HG03064 (cell line): ENCODE data around the gene FGA.

Experiments
- ATAC-seq: cut with Tn5 transposase; IDR thresholded peaks from one replicate; pipeline ENCODE4 v1.9.1; 2021; ENCODE audit warnings: low read depth; ENCODE audit not compliant: unreplicated experiment

FGA gene

DNA sequence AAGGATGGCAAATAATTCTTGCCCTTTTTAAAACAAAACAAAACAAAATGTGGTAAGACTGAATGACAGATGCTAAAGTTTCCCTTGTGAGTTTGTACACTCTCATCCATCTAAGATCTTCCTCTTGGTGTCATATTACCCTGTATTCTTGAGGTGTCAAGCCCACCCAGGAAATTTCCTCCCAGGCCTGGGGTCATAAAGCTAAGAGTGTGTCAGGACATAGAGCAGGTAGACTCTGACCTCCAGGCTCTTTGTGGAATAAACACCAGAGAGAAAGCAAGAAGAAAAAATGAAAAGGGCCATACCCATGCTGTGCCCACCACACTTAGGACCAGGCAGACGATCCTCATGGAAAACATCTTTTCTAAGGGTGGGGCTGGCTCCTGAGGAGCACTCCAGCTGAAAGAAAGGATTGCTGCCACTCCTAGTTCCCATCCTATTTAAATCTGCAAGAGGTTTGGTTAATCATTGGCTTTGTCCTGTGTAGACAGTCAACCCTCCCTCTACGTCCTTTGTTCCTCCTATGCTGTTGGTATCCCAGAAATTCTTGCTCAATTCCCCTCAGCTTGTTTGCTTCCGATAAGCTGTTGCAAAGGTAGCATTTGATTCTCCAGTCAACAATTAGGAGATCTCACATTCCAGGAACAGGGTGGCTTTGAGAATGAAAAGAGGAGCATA, at the start of gene FGA:
TSS of gene FGA (minus strand) at position 414 of the 678 bp plus-strand sequence. CDS start at position 359, 55 bp downstream.
- ATAC-seq: no peak

DNA sequence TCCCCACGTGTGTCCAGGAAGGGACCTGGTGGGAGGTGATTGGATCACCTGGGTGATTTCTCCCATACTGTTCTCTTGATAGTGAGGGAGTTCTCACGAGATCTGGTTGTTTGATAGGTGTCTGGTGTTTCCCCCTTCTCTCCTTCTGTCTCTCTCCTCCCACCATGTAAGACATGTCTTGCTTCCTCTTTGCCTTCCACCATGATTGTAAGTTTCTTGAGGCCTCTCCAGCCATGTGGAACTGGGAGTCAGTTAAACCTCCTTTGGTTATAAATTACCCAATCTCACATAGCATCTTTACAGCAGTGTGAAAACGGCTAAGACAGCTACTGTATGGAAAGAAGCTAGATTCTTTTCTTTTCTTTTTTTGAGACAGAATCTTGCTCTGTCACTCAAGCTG, 43.5 kb upstream of the FGA start:
- ATAC-seq: no peak

GRCh38 chr4:154631828-154632227, 41.3 kb upstream of the FGA start:
- ATAC-seq: no peak

DNA sequence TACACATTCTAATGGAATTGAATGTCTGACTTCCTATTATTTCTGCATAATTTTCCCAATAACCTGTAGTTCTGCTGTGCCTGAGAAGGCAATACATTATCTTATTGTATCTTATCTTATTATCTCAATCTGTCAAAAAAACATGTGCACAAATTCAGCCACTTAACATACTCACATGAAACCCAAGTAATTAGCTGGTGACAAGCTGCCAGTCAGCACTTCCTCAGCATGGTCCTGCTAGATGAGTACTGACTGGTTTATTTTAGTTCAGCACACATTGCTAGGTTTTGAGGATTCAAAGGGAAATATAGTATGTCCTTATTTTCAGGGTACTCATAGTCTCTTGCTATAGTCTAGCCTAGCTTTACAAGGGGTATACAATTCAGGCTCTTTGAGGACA, 39.8 kb upstream of the FGA start:
- no peak for ATAC-seq

DNA sequence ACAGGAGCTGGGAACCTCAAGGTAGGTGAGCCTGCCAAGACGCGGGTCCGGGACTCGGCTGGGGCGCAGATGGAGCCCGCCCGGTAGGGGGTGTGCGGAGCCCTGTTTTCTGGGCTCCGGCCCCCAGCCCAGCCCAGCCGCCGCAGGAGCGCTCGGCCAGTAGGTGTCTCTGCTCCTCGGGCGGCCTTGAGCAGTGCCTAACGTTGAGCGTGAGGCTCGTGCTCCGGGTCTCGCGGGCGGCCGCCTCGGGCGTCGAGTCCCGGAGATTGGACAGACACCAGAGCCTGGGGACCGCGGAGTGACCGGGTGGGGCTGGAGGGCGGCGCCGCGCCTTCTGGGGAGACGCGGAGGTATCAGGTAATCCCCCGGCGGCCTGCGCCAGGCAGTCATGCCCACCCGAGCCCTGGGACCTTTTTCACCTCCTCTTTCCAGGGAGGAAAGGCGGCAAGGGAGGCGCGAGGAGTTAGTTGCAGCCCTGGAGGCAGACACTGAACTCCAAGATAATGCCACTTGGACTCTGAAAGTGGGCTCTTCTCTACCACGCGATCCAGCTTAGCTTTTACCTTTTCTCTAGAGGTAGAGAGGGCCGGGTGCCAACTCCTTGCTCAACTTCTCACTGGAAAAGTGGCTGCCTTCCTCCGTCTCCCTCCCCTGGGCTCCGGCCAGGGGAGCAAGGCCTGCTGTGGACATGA, 36.4 kb upstream of the FGA start:
- peak; percentile 96 for ATAC-seq

GRCh38 chr4:154625971-154626370, 35.4 kb upstream of the FGA start:
- no peak for ATAC-seq

GRCh38 chr4:154623995-154624394, 33.5 kb upstream of the FGA start:
- ATAC-seq: no peak

GRCh38 chr4:154623436-154623835, 32.9 kb upstream of the FGA start:
- no peak for ATAC-seq

DNA sequence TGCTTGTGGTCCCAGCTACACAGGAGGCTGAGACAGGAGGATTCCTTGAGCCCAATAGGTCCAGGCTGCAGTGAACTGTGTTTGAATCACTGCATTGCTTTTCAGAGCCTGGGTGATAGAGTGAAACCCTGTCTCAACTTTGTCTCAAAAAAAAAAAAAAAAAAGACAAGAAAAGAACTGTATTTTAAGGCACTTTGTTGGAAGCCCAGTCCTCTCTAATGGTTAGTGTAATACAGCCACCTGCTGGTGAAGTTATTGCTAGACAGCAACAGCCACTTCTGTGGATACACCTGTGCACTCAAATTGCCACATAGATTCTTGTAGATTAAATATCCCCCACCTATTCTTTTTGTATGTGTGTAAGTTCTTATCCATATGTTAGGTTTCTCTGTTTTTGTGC, 32.1 kb upstream of the FGA start:
- ATAC-seq: no peak

DNA sequence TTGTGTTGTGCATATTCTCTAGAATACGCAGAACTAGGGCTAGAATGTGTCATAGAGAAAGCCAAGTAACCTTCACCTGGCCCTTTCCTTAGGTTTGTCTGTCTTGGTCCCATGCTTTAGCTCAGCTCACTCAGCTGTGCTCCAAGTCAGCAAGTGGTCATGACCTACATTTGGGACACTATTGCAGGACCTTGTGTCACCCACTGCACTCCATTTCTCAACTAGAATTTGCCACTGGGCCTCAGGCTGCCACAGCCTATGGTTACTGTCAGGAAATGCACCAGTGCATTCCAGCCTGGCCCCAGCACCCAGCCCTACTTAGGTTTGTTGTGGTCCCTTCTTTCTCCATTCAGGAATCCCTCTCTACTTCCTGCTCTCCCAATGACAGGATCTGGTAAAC, 29.6 kb upstream of the FGA start:
- ATAC-seq: no peak

- peak; percentile 67 for ATAC-seq
Observed at GRCh38 chr4:154618708-154619315, 28.3 kb upstream of the FGA start.

GRCh38 chr4:154617820-154618317, 27.3 kb upstream of the FGA start:
- no peak for ATAC-seq

DNA sequence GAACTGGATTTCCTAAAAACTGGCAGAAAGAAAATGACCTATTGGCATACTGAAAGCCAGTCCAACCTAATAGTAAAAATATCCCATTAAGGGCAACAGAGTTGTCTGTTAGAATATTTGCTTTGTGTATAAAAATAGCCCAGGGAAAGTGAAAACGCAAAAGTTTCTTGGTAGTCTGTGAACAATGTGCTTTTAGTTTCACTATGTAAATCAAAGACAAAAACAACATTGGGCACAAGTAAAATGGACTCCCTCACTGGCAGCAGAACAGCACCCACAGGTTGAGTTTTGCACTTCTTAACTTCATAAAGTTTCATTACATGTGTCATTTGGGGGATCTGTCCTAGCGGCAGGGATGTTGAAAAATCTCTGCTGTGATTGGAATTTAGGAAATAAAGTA, 26.2 kb upstream of the FGA start:
- ATAC-seq: peak; percentile 97

DNA sequence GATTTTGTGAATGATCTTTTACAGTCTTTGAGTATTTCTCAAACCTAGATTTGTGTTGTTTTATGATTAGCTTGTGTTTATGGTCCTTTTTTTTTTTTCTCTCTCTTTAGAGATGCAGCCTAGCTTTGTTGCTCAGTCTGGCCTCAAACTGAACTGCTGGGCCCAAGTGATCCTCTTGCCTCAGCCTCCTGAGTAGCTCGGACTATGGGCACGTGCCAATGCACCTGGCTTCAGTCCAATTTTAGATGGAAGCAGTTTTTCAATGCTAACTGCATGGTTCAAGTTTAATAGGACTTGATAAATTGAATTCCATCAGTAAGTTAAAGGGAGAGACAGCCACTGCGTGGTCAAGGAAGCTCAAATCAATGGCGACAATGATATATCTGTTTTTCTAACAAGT, 25.7 kb upstream of the FGA start:
- no peak for ATAC-seq

DNA sequence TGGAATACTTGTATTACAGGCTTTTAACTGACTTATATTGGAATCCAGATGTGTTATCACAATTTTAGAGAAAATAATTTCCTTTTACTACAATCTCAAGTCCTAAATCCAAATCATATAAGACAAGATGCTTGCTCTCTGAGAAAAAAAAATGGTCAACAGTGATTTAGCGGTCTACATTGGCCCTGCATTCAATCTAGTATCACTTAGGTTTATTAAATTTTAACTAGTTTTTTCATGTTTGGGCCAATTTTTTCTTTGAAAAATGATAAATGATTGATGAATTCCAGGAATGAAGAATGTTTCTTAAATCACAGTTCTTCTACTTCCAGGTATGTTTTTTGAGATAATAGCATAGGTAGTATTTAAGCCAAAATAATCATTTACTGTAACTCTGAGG, 24.7 kb upstream of the FGA start:
- no peak for ATAC-seq

DNA sequence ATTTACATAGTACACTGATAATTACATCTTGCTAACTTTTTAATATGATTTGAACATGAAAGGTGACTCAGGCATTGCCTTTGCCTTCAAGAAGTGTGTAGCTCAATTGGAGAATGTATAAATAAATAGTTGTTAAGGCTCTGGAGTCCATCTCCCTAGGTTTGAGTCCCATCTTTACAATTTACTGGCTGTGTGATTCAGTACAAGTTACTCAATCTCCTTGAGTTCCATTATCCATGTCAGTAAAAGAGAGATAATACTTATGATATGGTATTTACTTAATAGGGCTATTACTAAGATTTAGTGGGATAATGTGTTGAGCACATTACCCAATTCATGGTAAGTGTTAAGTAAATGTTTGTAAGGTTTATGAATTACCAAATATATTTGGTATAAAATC, 23.8 kb upstream of the FGA start:
- no peak for ATAC-seq

DNA sequence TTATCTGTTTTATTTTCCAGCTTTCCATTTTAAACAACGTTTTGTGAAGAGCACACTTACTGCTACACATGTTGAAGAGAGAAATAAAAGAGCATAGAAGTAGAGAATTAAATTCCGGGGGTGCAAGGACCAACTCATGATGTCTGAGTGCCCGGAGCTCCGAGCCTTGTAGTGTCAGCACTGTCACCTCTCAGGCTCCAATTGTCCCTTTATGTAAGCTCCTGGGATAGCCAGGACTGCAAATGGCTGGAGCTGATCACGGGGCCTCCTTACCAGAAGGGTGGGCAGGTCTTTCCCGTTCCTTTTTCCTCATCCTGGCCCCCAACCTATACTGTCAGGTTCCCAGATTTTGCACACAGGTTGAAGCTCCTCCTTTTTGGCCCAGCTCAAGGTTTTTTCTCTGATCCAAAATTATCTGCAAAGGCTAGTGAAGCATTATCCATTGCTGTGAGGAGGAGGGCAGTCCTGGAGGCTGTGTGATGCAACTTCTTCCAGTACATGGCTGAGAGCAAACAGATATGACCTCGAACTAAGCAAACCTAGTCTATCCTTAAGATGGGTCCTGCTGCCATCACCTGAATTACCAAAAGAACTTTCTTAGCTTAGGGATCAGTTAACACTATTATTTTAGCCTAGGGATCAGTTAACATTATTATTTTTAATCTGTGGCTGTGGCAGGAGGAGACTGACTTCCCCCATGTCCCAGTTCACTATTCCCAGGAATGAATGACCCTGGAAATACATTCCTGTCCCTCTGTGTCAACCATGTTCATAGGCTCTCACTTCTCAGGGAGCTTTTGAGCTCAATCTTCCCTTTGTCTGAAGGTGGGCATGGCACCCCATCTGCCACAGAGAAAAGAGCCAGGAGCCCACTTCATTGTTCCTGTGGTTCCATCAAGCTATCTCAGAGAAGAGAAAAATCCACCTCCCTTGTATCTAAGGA, 22.2 kb upstream of the FGA start, which contains the start of gene FGG:
TSS of gene FGG (minus strand) at position 185 of the 943 bp plus-strand sequence. CDS start at position 138, 47 bp downstream.
- no peak for ATAC-seq

DNA sequence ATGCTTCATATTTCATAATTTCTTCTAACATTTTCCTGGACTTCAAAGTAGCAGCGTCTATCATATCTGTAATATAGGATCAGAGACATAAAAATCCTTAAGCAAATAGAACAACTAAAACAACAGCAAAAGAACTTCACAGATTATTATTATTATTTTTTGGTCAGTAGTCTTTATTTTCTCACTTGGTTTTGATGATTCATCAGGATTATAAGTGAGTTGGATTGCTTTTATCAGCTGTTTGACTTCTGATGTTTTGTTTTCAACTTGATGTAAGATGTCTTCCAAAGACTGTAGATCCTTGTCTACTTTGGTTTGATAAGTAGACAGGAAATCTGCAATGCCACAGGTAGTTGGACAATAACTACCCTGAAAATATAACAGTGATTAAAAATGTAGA, 21.3 kb upstream of the FGA start:
- no peak for ATAC-seq

DNA sequence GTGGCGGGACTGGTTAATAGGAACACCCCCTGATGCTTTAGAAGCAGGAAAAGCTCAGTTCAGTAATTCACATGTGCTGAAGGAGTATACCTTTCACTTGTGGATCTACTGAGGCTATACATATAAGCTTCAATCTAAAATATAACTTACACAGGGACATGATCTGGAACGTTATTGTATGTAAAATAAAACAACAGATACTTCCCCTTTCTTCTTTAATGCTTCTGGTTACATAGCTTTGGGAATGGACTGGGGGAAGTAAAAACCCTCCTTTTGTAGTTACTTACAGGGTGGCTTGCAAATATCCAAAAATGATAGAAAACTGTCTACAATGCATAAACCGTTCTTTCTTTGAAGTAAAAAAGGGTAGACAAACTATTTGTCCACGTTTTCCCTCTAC, 20.0 kb upstream of the FGA start:
- no peak for ATAC-seq

- ATAC-seq: no peak
Observed at GRCh38 chr4:154609532-154609931, 19.0 kb upstream of the FGA start.
